Measurements from ENCODE around the gene ZNF547.

Gene ZNF547

DNA sequence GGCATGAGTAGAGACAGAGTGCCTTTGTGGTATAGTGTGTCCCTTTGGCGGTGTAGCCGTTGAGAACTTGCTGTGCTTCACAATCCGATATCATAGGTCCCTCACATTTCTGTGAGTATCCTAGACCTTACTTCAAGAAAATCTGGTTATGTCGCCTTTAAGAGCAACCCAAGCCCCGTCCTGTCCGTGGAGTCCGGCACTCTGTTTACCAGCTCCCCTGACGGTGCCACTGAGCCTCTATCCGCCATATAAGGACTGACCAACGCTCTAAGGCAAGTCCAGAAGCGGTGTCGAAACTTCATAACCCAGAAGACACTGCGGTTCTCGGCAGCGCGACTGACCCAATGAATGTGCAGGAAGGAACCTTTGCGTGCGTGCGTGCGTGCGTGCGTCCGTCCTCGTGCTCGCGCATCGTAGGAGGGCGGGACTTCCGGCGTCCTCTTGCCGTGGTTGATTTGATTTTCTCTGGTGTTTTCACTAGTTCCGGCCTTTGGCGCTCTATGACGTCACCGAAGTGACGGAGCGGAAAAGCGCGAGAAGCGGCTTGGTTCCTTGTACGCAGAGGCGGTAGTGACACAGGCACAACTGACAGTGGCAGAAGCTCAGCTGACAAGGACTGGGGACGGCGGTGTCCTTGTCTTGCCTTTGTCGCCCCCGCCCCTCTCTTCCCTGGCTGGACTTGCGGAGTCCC, at the start of gene ZNF547, which contains the start of gene TRAPPC2B:
ZNF547 (plus strand) TSS at position 555 of the 691 bp plus-strand sequence. CDS start 5,005 bp downstream, outside the sequence.
TRAPPC2B (plus strand) TSS at position 555 of the 691 bp plus-strand sequence. CDS start 1,283 bp downstream, outside the sequence.
- DNase-seq (ENCODE audit: extremely low spot score, insufficient read length, low read depth) = peak; percentile 82
- peak; percentile 100 for FAIRE-seq

DNA sequence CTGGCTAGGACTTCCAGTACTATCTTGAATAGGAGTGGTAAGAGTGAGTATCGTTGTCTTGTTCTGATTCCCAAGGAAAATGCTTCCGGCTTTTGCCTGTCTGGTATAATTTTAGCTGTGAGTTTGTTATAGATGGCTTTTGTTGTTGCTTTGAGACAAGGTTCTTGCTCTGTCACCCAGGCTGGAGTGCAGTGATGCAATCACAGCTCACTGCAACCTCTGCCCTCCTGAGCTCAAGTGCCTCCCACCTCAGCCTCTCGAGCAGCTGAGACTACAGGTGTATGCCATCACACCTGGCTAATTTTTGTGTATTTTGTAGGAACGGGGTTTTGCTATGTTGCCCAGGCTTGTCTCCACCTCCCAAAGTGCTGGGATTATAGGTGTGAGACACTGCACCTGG, 49.2 kb upstream of the ZNF547 start:
- DNase-seq (ENCODE audit: extremely low spot score, insufficient read length, low read depth) (no peak), FAIRE-seq (no peak)

DNA sequence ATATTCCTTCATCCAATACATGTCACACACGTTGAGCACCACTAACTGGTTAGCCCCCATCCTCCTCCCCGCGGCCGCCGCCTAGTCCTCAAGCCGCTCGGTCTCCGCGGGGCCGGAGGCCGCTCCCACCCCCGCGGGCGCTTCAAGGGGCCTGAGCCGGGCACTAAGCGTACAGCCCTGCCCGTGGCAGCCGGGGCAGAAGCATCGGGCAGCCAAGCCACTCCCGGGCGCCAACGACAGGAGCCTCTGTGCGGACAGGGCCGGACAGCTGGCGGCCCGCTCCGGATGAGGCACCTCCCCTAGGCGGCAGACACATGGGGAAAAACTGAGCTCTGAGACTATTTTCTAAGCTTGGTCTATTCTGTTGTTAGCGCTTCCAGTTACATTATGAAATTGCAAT, 45.8 kb upstream of the ZNF547 start:
- FAIRE-seq = no peak
- DNase-seq (ENCODE audit: extremely low spot score, insufficient read length, low read depth) = no peak

DNA sequence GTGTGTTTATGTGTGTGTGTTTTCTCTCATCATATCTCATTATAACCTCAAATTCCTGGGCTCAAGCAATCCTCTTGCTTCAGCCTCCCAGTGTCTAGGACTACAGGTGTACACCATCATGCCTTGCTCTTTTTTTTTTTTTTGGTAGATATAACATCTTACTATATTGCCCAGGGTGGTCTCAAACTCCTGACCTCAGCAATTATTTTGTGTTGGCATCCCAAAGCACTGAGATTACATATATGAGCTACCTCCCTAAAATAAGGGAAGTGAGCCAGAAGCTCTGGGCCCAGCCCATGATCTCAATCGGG, 43.5 kb upstream of the ZNF547 start:
- no peak for DNase-seq (ENCODE audit: extremely low spot score, insufficient read length, low read depth)

DNA sequence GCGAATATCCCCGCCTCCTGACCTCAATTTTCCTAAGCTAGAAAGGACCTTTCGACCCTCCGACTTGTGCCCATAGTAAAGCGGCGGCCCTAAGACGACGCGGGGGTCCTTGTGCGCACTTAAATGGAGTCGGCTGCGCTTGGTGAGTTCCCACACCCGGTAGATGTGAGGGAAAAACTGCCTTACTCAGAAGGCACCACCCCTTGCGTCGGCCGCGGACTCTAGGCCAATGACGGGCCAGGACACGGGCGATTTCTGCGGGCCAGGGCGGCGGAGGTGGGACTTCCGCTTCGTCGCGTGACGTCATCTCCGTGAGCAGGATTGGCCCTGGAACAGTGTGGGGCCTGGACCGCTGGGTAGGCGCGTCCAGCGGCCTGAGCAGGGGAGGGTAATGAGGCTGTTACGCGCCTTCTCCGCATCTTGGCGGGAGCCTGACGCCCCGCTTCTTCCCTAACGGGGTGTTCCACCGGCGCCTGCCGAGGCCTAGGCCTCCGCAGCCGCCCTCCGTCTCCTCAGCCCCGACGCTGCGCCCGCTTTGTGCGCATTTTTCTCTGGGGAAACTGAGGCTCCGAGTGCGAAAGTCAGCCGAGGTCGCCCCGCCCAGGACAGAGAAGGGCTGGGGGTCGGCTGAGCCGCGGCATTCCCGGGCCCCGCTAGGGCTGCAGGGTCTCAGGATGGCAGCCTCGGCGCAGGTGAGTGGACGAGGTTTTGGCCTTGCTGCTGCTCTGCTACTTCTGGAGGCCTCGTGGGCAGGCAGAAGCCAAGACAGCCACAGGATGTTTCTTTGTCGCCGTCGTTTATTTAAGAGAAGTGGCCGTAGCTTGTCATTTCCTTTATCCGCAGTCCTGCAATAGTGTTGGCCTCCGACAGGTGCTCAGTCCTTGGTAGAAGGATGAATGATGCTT, 42.9 kb upstream of the ZNF547 start, which contains the start of gene ZNF543:
ZNF543 (plus strand) TSS at position 293 of the 905 bp plus-strand sequence; CDS start at position 675, 382 bp downstream.
- peak; percentile 93 for DNase-seq (ENCODE audit: extremely low spot score, insufficient read length, low read depth)
- peak; percentile 99 for FAIRE-seq

More for the DNA sequence above, 43.5 kb upstream of the ZNF547 start:
- FAIRE-seq = no peak

DNA sequence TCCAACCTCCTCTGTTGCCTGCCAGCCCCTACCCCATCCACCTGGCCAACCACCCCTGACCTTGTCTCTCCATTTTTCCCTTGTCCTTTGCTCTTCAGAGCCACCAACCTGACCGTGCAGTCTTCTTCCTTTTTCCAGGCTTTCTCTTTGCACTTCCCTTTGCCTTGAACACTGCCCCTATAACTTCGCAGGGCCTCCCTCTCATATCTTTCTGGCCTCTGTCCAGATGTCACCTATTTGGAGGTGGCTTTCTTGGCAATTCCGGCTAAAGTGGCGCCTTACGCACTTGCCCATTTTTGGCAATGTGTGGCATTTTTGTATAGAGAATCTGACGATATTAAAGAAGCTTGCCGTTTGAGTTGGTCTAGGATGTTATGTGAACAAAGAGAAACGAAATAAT, 42.2 kb upstream of the ZNF547 start:
- FAIRE-seq = no peak
- DNase-seq (ENCODE audit: extremely low spot score, insufficient read length, low read depth) = no peak

DNA sequence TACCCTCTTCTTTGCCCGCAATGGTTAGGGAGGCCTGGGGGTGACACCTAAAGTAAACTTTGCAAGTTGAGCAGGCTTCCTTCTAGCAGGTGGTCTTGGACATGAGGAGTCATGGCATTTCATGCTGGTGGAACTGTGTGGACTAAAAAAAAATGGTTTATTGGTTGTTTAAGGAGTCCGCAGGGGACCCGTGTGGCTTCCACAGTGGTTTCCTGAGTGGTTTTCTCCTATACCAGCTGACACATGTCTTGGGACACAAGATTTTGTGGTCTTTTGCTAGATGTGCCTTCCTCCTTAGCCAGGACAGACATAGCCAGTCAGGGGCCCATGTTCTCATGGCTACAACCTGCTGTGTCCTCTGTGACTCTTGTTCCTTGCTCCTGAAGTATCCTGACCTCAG, 41.6 kb upstream of the ZNF547 start:
- FAIRE-seq (no peak), DNase-seq (ENCODE audit: extremely low spot score, insufficient read length, low read depth) (no peak)

DNA sequence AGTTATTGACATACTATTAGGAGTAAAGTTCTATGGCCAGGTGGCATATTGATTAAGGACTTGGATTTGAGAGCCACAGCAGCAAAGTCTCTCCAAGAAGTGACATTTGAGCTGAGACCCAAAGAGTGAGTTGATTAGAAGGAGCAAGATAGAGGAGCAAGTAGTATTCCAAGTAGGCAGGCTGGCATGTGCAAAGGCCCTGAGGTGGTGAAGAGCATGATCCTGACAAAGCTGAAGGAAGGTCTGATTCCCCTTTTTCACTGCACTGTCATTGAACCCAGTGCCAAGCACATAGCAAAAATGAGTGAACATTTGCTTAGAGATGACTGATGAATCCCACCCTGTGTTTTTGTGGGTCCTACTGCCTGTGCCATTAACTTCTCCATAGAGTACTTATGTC, 38.4 kb upstream of the ZNF547 start:
- no peak for DNase-seq (ENCODE audit: extremely low spot score, insufficient read length, low read depth)
- FAIRE-seq = no peak

DNA sequence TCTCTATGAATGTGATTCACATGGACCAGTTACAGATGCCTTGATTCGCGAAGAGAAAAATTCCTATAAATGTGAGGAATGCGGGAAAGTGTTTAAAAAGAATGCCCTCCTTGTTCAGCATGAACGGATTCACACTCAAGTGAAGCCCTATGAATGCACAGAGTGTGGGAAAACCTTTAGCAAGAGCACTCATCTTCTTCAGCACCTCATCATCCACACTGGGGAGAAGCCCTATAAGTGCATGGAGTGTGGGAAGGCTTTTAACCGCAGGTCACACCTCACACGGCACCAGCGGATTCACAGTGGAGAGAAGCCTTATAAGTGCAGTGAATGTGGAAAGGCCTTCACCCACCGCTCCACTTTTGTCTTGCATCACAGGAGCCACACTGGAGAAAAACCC, 35.4 kb upstream of the ZNF547 start:
- DNase-seq (ENCODE audit: extremely low spot score, insufficient read length, low read depth) (no peak), FAIRE-seq (no peak)

DNA sequence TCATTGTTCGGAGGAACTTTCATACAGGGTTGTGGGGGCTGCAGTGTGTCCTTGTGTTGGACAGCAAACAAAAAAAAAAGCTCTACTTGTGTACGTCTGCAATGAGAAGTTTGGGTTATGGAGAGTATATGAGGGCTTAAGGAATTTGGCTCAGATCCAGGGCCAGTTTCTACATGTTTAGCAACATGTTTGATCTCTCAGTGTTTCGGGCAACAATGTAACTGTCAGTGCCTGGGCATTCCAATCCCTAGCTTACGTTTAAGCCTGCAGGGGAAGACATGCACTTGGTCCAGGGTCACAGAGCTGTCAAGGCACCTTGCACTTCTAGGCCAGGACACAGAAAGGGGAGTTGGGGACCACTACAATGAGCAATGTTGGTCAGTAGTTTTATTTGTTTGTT, 29.2 kb upstream of the ZNF547 start:
- DNase-seq (ENCODE audit: extremely low spot score, insufficient read length, low read depth) (no peak), FAIRE-seq (no peak)

DNA sequence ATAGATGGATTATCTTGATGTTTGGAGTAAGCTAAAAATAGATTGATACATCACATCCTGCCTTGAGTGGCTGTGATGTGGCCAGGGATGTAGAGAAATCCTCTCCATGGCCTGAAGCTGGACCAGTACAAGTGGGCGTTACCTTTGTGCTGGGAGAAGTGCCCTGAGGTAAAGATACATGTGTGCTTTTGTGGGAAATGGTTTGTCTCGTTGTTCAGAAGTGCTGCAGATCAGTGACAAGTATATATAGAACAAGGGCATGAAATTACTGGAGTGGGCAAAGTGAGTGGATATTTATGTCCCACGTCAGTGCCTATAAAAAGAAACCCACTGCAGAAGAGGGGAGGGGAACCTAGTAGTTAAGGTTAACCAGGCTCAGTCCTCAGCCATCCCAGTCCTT, 24.5 kb upstream of the ZNF547 start:
- no peak for DNase-seq (ENCODE audit: extremely low spot score, insufficient read length, low read depth)
- no peak for FAIRE-seq

DNA sequence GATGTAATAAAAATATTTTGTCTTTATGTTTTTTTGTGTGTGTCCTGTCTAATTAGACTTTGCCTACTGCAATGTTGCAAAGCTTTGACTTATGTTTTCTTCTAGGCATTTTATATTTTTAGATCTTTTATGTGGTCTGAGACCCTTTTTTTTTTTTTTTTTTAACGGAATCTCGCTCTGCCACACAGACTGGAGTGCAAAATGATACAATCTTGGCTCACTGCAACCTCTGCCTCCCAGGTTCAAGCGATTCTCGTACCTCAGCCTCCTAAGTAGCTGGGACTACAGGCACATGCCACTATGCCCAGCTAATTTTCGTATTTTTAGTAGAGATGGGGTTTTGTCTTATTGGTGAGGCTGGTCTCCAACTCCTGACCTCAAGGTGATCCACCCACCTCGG, 20.8 kb upstream of the ZNF547 start:
- FAIRE-seq (no peak), DNase-seq (ENCODE audit: extremely low spot score, insufficient read length, low read depth) (no peak)

DNA sequence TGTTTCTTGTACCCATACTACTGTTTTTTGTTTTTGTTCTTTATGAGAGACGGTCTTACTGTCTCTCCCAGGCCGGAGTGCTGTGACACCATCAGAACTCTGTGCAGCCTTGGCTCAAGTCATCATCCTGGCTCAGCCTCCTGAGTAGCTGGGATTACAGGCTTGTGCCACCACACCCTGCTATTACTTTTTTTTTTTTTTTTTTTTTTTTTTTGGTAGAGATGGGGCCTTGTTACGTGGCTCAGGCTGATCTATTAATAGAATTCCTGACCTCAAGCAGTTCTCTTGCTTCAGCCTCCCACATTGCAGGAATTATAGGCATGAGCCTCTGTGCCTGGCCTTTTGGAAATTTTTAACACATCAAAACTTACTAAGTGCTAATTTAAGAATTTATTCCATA, 15.2 kb upstream of the ZNF547 start:
- DNase-seq (ENCODE audit: extremely low spot score, insufficient read length, low read depth) (no peak), FAIRE-seq (no peak)

DNA sequence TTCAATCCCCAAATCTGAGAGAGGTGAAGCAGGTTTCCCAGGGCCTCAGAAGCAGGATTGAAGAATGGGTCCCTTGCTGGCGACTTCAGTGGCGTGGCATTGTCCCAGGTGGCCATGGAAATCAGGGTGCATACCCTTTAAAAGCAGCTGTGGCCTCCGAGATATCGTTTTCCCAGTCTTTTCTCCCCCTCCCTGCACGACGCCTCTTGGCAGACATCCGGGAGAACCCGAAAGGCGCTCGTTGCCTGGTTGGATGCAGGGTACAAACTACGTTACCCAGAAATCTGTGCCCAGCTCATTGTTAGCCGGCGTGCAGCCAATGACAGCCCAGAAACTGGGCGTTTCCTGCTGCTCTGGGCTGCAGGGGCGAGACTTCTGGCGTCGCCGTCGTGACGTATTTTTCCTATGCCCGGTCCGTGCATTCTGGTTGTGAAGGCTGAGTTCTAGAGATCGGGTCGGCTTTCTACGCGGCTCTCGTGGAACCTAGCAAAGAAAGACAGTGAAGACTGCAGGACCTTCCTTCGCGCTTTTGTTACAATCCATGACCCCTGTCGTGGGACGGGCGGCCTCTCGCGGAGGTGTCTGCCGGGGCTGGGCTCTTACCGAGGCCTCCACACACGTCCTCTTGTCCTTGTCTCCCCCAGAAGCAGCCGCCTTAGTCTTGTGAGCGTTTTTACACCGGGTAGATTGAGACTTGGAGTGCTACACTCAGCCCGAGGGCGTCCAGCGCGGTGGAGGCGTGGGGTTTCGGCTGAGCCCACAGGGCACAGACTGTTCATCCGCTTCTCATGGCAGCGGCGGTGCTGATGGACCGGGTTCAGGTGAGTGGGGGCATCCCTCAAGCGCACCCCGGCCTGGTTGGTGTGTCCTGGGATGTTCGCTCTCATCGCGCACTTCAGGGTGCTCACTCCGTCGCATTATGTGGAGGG, 12.2 kb upstream of the ZNF547 start, which contains the start of gene ZNF304:
ZNF304 (plus strand) TSS at position 395 of the 929 bp plus-strand sequence; CDS start at position 789, 394 bp downstream.
- FAIRE-seq (peak; percentile 99), DNase-seq (ENCODE audit: extremely low spot score, insufficient read length, low read depth) (peak; percentile 84)

DNA sequence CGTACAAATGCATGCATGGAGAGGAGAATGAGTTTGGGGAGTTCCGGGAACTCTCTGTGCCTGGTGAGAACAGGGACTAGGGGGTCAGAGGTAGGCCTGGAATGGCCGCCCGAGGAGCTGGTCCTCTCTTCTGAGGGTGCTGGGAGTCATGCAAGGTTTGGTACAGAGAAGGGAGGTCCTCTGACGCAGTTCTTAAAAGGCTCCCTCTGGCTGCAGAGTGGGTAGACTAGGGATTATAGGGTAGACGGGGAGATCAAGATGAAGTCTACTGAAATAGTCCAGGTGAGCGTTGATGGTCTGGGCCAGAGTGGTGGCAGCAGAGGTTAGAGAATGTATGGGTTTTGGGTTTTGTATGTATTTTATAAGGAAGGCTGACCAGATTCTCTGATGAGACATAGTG, 11.5 kb upstream of the ZNF547 start:
- FAIRE-seq (no peak), DNase-seq (ENCODE audit: extremely low spot score, insufficient read length, low read depth) (no peak)

DNA sequence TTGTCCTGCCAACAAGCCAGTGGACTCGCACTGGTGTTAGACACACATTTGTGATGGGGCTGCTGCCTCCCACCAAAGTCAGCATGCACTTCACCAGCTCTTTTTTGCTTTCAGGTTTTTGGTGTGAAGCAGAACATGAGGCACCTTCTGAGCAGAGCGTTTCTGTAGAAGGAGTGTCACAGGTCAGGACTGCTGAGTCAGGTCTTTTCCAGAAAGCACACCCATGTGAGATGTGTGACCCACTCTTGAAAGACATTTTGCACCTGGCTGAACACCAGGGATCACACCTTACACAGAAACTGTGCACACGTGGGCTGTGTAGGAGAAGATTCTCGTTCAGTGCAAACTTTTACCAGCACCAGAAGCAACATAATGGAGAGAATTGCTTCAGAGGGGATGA, 7.4 kb upstream of the ZNF547 start:
- DNase-seq (ENCODE audit: extremely low spot score, insufficient read length, low read depth) (no peak), FAIRE-seq (no peak)

DNA sequence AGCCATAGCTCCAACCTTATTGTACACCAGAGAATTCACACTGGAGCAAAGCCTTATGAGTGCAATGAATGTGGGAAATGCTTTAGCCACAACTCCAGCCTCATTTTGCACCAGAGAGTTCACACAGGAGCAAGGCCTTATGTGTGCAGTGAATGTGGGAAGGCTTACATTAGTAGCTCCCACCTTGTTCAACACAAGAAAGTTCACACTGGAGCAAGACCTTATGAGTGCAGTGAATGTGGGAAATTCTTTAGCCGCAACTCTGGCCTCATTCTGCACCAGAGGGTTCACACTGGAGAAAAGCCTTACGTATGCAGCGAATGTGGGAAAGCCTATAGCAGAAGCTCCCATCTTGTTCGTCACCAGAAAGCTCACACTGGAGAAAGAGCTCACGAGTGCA, 5.9 kb upstream of the ZNF547 start:
- FAIRE-seq = no peak

DNA sequence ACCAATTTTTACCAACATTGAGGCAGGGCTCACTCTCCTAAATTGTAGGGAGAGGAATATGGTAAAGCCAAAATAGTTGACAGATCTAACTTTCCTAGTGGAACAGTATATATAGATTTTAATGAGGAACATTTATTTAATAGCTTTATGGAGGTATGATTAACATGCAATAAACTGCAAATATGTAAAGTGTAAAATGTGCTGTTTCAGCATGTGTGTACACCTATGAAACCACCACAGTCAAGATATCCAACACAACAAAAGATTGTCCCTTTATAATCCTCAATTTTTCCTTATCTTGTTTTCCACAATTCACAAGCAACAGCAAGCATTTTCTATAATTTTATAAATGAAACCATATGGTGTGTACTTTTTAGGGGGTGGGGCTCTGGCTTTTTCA, 4.1 kb upstream of the ZNF547 start:
- DNase-seq (ENCODE audit: extremely low spot score, insufficient read length, low read depth) (no peak), FAIRE-seq (no peak)

More for the DNA sequence above, 5.9 kb upstream of the ZNF547 start:
- no peak for DNase-seq (ENCODE audit: extremely low spot score, insufficient read length, low read depth)

DNA sequence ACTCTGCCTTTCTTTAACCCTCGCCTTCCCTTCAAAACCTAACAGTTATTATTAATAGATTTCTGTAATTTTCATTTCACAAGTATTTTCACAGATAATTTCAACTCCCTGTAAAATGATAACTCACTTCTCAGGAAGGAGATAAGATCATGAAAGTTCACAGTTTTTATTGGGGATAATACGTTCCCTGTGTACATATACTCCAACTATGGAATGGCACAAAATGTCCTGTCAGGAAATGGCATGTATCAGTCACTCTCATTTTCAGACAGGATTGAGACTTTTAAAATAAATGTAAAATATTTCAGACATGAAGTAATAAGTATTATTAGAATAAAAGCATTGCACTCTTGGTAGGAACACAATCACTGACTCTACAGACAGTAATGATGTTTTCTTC, 932 bp upstream of the ZNF547 start:
- no peak for FAIRE-seq

DNA sequence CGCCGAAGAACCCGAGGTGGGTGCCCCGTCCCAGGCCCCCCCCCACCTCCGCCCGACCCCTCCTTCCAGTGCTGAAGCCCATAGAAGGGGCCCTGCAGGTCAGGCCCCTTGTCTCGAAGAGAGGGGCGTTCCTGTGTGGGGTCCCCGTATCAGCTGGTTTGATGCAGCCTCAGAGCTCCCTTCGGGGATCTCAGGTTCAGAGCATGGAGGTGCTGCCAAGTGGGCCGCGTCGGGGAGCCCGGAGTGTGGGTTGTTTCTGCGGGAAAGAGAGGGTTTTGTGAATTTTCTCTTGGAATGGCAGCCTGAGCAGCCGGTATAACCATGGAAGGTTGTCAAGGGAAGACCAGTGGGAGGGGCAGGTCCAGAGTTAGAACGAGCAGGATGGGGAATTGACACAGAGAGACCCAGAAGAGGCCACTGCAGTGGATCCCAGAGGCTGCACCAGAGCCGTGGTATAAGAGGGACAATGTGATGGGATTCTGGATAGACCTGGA, 384 bp downstream of the ZNF547 start:
- FAIRE-seq = no peak

More for the DNA sequence above, 932 bp upstream of the ZNF547 start:
- DNase-seq (ENCODE audit: extremely low spot score, insufficient read length, low read depth) = no peak

More for the DNA sequence above, 384 bp downstream of the ZNF547 start:
- no peak for DNase-seq (ENCODE audit: extremely low spot score, insufficient read length, low read depth)

Measured in GM18507 (cell line).